OCI-LY3 (cell line): ENCODE measurements around the gene FAM114A2.

ENCODE experiments used
- CTCF ChIP-seq: fragments of 200-600, 300-600 bp; sonication (generic); IDR thresholded peaks from 2 replicates; pipeline ENCODE4 v1.5.1; 2014; ENCODE audit warnings: antibody characterized with exemption, low read length, low read depth
- EZH2phosphoT487 ChIP-seq: fragments of 200-600 bp; shearing (Covaris generic); IDR thresholded peaks from 2 replicates; pipeline ENCODE4 v1.6.1; 2018; ENCODE audit warnings: antibody characterized with exemption, mixed run types, low read depth

- TF ChIP-seq CTCF: no peak
- no peak for TF ChIP-seq EZH2phosphoT487
These were observed 54.8 kb downstream of the FAM114A2 start for GRCh38 chr5:153983885-153984284.
